22Rv1 (cell line): ENCODE results near the gene CROCC2.

Experiments
- H3K27ac ChIP-seq: fragments of 450-650 bp; 2 replicates; pipeline ENCODE4 v1.5.1; 2017
- CTCF ChIP-seq: fragments of 450-650 bp; IDR thresholded peaks from 2 replicates; pipeline ENCODE4 v1.5.1; 2017; ENCODE audit warnings: mild to moderate bottlenecking
- ZFX ChIP-seq: fragments of 450-650 bp; IDR thresholded peaks from 2 replicates; pipeline ENCODE4 v1.6.1; 2017; ENCODE audit warnings: antibody characterized with exemption, borderline replicate concordance

Gene CROCC2

GRCh38 chr2:240987588-240987987, 81.5 kb downstream of the CROCC2 start:
- H3K27ac ChIP-seq, result no peak overlapping the region
- TF ChIP-seq CTCF (no peak), ZFX (no peak)

DNA sequence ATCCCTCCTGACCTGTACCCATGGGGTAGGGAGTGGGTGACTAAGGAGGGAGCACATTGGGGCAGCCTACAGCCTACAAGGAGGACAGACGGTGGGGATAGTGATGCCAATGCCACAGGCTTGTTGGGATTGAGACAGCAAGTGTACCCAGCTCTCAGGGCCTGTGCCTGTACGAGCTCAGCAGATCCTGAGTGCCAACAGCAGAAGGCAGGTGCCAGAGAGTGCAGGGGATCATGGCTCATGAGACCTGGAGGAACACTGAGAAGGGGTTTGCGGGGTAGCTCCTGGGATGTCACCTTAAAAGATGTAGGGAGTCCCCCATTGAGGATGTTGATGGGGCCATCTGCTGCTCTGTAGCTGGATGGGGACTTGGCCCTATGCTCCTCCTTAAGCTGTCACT, 82.0 kb downstream of the CROCC2 start:
- H3K27ac ChIP-seq, result no peak overlapping the region

DNA sequence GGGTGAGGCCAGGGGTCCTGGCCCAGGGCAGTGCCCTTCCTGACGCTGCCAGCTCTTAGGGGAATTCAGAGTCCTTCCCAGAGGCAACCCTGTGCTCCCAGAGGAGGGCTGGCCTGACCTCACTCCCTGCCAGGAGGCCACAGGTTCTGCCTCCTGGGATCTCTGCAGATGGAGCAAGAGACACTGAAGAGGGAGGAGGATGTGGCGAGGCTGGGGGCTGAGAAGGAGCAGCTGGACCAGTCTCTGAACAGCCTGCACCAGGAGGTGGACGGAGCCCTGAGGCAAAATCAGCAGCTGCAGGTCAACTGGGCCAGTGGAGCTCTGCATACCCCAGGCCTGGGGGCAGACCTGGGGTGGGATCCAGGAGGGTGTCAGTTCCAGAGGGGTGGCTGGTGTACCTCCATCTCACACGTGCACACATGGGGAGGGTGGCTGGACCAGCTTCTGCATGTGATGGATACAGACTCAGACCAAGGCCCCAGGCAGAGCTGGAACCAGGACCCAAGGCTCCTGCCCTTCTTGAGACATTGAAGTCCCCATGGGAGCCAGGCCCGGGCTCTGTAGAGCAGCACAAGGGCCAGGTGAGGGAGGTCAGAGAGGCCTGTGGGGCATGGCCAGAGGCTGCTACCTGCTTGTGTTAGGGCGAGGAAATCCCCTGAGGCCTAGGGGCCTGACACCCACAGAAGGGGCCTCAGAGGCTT, 82.6 kb downstream of the CROCC2 start:
- no peak for TF ChIP-seq CTCF
- H3K27ac ChIP-seq, result no peak overlapping the region

More for the DNA sequence above, 82.0 kb downstream of the CROCC2 start:
- TF ChIP-seq ZFX (no peak), CTCF (no peak)

- TF ChIP-seq CTCF, result peak; percentile 49
- TF ChIP-seq ZFX, result no peak
- H3K27ac ChIP-seq, result no peak overlapping the region
Measured at GRCh38 chr2:240989451-240990265, 83.5 kb downstream of the CROCC2 start.

DNA sequence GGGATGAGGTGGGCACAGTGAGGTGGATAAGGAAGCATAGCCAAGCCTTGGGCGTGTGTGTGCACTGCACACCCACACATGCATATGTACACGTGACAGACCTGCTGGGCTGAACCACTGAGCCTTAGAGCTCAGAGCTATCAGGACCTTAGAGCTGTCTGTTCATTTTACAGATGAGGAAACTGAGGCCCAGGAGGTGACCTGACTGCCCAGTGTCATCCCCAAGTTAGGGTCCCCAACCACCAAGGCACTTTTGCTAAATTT, 84.1 kb downstream of the CROCC2 start:
- H3K27ac ChIP-seq, result no peak overlapping the region
- no peak for TF ChIP-seq CTCF

- H3K27ac ChIP-seq, result no peak overlapping the region; the same call in 1 of the 2 replicates
- TF ChIP-seq ZFX, result no peak
- TF ChIP-seq CTCF, result no peak
Measured at GRCh38 chr2:240990726-240991377, 84.7 kb downstream of the CROCC2 start.
